GM21526 (cell line): ENCODE measurements around the gene KLRB1.
"Not testable (repeated sequence)": the region's sequence is repeated elsewhere in the genome, so short reads cannot be mapped to it uniquely, and the experiment has no call there.

Experiments
- ATAC-seq: cut with Tn5 transposase; IDR thresholded peaks from one replicate; pipeline ENCODE4 v1.9.1; 2021; ENCODE audit warnings: moderate library complexity; ENCODE audit not compliant: unreplicated experiment, low FRiP score

The KLRB1 gene

GRCh38 chr12:9545489-9545888 is 62.2 kb downstream of the KLRB1 start:
- not testable (repeated sequence) for ATAC-seq
